ENCODE measurements around the gene DLK2.

Gene DLK2

GRCh38 chr6:43453831-43454230, 1.5 kb downstream of the DLK2 start:
- ATAC-seq: no peak
- TF ChIP-seq SNAI2 (CRISPR knock-in tag; IDR thresholded peaks at IDR 0.05) (no peak), TOX (CRISPR knock-in tag; IDR thresholded peaks at IDR 0.05; ENCODE audit: borderline replicate concordance) (no peak), TCF4 (CRISPR knock-in tag; IDR thresholded peaks at IDR 0.05; ENCODE audit: borderline replicate concordance) (no peak), ISL1 (CRISPR knock-in tag; IDR thresholded peaks at IDR 0.05) (no peak), BACH2 (CRISPR knock-in tag; IDR thresholded peaks at IDR 0.05; ENCODE audit: borderline replicate concordance) (no peak), ZFP30 (CRISPR knock-in tag; IDR thresholded peaks at IDR 0.05) (no peak), CSRNP3 (CRISPR knock-in tag; IDR thresholded peaks at IDR 0.05) (no peak), ESRRG (CRISPR knock-in tag; IDR thresholded peaks at IDR 0.05) (no peak), POU6F1 (CRISPR knock-in tag; IDR thresholded peaks at IDR 0.05; ENCODE audit: borderline replicate concordance, low read depth) (no peak), ZFP3 (CRISPR knock-in tag; IDR thresholded peaks at IDR 0.05) (no peak)
- TF ChIP-seq, protein P1, sequence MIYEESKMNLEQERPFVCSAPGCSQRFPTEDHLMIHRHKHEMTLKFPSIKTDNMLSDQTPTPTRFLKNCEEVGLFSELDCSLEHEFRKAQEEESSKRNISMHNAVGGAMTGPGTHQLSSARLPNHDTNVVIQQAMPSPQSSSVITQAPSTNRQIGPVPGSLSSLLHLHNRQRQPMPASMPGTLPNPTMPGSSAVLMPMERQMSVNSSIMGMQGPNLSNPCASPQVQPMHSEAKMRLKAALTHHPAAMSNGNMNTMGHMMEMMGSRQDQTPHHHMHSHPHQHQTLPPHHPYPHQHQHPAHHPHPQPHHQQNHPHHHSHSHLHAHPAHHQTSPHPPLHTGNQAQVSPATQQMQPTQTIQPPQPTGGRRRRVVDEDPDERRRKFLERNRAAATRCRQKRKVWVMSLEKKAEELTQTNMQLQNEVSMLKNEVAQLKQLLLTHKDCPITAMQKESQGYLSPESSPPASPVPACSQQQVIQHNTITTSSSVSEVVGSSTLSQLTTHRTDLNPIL (CRISPR knock-in tag; IDR thresholded peaks at IDR 0.05; ENCODE audit: low read depth): no peak
- TF ChIP-seq, protein P2, sequence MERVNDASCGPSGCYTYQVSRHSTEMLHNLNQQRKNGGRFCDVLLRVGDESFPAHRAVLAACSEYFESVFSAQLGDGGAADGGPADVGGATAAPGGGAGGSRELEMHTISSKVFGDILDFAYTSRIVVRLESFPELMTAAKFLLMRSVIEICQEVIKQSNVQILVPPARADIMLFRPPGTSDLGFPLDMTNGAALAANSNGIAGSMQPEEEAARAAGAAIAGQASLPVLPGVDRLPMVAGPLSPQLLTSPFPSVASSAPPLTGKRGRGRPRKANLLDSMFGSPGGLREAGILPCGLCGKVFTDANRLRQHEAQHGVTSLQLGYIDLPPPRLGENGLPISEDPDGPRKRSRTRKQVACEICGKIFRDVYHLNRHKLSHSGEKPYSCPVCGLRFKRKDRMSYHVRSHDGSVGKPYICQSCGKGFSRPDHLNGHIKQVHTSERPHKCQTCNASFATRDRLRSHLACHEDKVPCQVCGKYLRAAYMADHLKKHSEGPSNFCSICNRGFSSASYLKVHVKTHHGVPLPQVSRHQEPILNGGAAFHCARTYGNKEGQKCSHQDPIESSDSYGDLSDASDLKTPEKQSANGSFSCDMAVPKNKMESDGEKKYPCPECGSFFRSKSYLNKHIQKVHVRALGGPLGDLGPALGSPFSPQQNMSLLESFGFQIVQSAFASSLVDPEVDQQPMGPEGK (CRISPR knock-in tag; IDR thresholded peaks at IDR 0.05; ENCODE audit: borderline replicate concordance): no peak

- ATAC-seq: no peak
Observed at GRCh38 chr6:43452896-43453295, 2.5 kb downstream of the DLK2 start.

GRCh38 chr6:43451939-43452338, 3.4 kb downstream of the DLK2 start:
- no peak for TF ChIP-seq RARB (CRISPR knock-in tag; IDR thresholded peaks at IDR 0.05)
- no peak for TF ChIP-seq POU6F1 (CRISPR knock-in tag; IDR thresholded peaks at IDR 0.05; ENCODE audit: borderline replicate concordance, low read depth)
- TF ChIP-seq CSDC2 (CRISPR knock-in tag; IDR thresholded peaks at IDR 0.05): no peak
- no peak for TF ChIP-seq ZFP3 (CRISPR knock-in tag; IDR thresholded peaks at IDR 0.05)
- no peak for TF ChIP-seq SNAI2 (CRISPR knock-in tag; IDR thresholded peaks at IDR 0.05)
- no peak for TF ChIP-seq ZNF8 (CRISPR knock-in tag; IDR thresholded peaks at IDR 0.05)
- TF ChIP-seq ZNF70 (CRISPR knock-in tag; IDR thresholded peaks at IDR 0.05): no peak
- TF ChIP-seq TSHZ2 (CRISPR knock-in tag; IDR thresholded peaks at IDR 0.05): no peak
- no peak for ATAC-seq

More at GRCh38 chr6:43452896-43453295, 2.5 kb downstream of the DLK2 start:
- no peak for TF ChIP-seq ZFP30 (CRISPR knock-in tag; IDR thresholded peaks at IDR 0.05)

- no peak for ATAC-seq
- TF ChIP-seq CSRNP3 (CRISPR knock-in tag; IDR thresholded peaks at IDR 0.05) (no peak), RARB (CRISPR knock-in tag; IDR thresholded peaks at IDR 0.05) (no peak), TOX (CRISPR knock-in tag; IDR thresholded peaks at IDR 0.05; ENCODE audit: borderline replicate concordance) (no peak), OSR1 (CRISPR knock-in tag; IDR thresholded peaks at IDR 0.05) (no peak), POU6F1 (CRISPR knock-in tag; IDR thresholded peaks at IDR 0.05; ENCODE audit: borderline replicate concordance, low read depth) (no peak), ZNF565 (CRISPR knock-in tag; conservative IDR thresholded peaks at IDR 0.05; ENCODE audit: low read depth) (no peak), ARNTL (CRISPR knock-in tag; IDR thresholded peaks at IDR 0.05; ENCODE audit: borderline replicate concordance, low read depth) (no peak), ZNF8 (CRISPR knock-in tag; IDR thresholded peaks at IDR 0.05) (no peak)
Observed at GRCh38 chr6:43451348-43451747, 4.0 kb downstream of the DLK2 start.

Measured in SK-N-SH treated with all-trans-retinoic acid at 6 μM for 48 hours (cell line).